Measurements from ENCODE around the gene SHISA7.
A peak's percentile ranks its signal among the peaks of the same experiment; 100 is the strongest.

Gene SHISA7

GRCh38 chr19:55464662-55465054 is 21.6 kb upstream of the SHISA7 start, which contains the start of gene C19orf85:
TSS of gene C19orf85 (minus strand) at chr19:55464751. CDS start at chr19:55464554, 197 bp downstream.
- no peak within 1 kb of the TSS for H3K4me3 ChIP-seq (ENCODE audit: low read depth, low read length)
- DNase-seq (ENCODE audit: low read depth, low spot score): no peak
- POLR2A ChIA-PET: no interaction called here
- TF ChIP-seq, protein P1, sequence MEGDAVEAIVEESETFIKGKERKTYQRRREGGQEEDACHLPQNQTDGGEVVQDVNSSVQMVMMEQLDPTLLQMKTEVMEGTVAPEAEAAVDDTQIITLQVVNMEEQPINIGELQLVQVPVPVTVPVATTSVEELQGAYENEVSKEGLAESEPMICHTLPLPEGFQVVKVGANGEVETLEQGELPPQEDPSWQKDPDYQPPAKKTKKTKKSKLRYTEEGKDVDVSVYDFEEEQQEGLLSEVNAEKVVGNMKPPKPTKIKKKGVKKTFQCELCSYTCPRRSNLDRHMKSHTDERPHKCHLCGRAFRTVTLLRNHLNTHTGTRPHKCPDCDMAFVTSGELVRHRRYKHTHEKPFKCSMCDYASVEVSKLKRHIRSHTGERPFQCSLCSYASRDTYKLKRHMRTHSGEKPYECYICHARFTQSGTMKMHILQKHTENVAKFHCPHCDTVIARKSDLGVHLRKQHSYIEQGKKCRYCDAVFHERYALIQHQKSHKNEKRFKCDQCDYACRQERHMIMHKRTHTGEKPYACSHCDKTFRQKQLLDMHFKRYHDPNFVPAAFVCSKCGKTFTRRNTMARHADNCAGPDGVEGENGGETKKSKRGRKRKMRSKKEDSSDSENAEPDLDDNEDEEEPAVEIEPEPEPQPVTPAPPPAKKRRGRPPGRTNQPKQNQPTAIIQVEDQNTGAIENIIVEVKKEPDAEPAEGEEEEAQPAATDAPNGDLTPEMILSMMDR (IDR thresholded peaks at IDR 0.05; ENCODE audit: insufficient read depth, low read length, missing control alignments): no peak
- CTCF ChIA-PET: no interaction called here

DNA sequence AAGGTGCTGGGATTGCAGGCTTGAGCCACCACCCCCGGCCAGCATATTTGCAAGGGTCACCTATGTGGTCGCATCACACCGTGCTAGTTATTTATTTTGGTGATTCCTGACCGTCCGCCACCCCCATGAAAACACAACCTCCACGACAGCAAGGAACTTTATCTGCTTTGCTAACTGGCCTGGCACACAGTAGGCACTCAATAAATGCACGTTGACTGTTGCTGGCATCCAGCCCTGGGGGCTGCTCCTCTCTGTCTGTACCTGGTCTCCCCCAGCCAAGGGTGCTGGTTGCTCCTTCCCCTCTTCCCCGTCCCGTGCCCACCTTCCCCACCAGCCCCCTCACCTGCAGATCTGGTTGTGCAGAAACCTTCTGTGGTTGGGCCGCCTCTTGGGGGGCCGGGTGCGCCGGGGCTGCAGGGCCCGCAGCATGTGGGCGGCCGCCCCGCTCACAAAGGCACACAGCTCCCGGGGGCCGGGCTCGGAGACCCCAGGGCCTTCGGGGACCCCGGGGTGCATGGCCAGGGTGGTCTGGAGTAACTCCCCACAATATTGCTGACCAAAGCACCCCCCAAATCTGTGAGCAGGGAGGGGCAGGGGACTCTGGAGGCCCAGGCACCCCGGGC is 21.1 kb upstream of the SHISA7 start:
- ChIA-PET CTCF (no interaction called here), POLR2A (no interaction called here)
- H3K4me3 ChIP-seq (ENCODE audit: low read depth, low read length): no peak overlapping the region
- DNase-seq (ENCODE audit: low read depth, low spot score): no peak
- TF ChIP-seq, protein P1 (IDR thresholded peaks at IDR 0.05; ENCODE audit: insufficient read depth, low read length, missing control alignments): no peak

DNA sequence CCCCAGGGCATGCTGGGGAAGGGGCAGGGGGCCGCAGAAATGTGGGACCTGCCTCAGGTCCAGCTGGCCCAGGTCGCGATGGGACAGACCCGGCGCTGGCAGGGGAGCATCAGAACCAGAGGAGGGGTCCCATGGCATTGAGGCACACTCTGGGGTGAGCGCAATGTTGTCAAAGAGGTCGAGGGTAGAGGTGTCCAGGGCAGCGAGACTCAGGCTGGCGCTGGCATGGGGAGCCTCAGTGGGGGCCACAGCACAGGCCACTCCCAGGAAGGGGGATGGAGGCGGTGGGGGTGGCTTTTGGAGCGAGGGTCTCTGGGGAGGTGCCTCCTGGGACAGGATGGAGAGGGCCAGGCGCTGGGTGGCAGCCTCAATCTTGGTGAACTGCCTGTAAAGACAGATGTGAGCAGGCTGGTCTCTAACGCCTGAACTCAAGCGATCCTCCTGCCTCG is 20.5 kb upstream of the SHISA7 start:
- ChIA-PET POLR2A (no interaction called here), CTCF (interaction anchor here (1.4 kb wide), 1 partner anchor 40 kb away, joined by 11 read pairs; no protein-coding TSS in a partner anchor)
- TF ChIP-seq, protein P1 (IDR thresholded peaks at IDR 0.05; ENCODE audit: insufficient read depth, low read length, missing control alignments): no peak
- H3K4me3 ChIP-seq (ENCODE audit: low read depth, low read length): no peak overlapping the region
- no peak for DNase-seq (ENCODE audit: low read depth, low spot score)

DNA sequence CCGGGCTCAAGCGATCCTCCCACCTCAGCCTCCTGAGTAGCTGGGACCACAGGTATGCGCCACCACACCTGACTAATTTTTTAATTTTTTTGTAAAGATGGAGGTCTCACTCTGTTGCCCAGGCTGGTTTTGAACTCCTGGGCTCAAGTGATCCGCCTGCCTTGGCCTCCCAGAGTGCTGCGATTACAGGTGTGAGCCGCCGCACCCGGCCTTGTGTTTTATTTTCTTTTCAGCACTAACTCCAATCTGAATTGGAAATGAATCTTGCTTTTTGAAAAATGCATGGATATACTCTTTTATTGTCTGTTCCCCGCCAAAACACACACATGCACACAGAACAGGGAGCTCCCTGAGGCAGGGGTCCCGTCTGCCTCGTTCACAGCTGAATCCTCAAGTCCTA is 19.6 kb upstream of the SHISA7 start:
- DNase-seq (ENCODE audit: low read depth, low spot score): no peak
- POLR2A ChIA-PET: no interaction called here
- CTCF ChIA-PET: interaction anchor here (1.4 to 1.5 kb wide), 2 partner anchors 8 to 41 kb away, joined by 3 to 11 read pairs; no protein-coding TSS in a partner anchor
- no peak overlapping the region for H3K4me3 ChIP-seq (ENCODE audit: low read depth, low read length)
- TF ChIP-seq, protein P1 (IDR thresholded peaks at IDR 0.05; ENCODE audit: insufficient read depth, low read length, missing control alignments): no peak

DNA sequence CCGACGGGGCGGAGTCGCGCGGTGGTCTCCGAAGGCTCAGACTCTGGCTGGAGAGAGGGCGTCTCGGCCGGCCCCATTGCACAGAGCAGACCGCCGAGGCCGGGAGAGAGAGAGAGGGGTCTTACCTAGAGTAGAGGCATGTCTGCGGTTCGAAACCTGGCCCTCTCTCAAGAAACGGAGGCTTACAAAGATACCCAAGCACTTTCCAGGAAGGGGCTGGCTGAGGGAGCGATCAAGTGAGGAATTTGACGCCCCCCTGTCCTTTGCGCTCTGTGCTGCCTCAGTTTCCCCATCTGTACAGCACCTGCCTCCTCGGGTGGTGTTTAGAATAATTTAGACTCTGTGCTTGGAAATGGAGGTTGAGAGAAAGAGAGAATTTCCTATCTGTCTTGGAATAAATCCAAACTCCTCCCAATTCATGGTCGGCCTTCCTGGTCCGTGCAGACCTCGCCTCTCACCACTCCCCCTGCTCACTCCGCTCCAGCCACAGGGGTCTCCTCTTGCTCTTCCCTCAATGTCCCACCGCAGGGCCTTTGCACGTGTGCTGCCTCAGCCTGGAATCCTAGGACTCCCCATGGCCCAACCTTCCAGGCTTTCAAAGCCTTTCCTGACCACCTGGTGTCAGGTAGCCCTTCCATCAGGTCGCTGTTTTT is 19.0 kb upstream of the SHISA7 start:
- TF ChIP-seq, protein P1 (IDR thresholded peaks at IDR 0.05; ENCODE audit: insufficient read depth, low read length, missing control alignments): no peak
- DNase-seq (ENCODE audit: low read depth, low spot score): no peak

More for the DNA sequence above, 19.0 kb upstream of the SHISA7 start:
- ChIA-PET CTCF (interaction anchor here (0.9 to 1.5 kb wide), 3 partner anchors 9 to 42 kb away, joined by 3 to 11 read pairs (median 4); no protein-coding TSS in a partner anchor), POLR2A (interaction anchor here (0.7 to 1.0 kb wide), 6 partner anchors 9 to 72 kb away, joined by 3 to 9 read pairs (median 4); partner anchors contain the start of genes UBE2S and ZNF628)
- H3K4me3 ChIP-seq (ENCODE audit: low read depth, low read length): peak overlapping the region; percentile 66
